ENCODE data around the gene SSRP1.

Gene SSRP1

DNA sequence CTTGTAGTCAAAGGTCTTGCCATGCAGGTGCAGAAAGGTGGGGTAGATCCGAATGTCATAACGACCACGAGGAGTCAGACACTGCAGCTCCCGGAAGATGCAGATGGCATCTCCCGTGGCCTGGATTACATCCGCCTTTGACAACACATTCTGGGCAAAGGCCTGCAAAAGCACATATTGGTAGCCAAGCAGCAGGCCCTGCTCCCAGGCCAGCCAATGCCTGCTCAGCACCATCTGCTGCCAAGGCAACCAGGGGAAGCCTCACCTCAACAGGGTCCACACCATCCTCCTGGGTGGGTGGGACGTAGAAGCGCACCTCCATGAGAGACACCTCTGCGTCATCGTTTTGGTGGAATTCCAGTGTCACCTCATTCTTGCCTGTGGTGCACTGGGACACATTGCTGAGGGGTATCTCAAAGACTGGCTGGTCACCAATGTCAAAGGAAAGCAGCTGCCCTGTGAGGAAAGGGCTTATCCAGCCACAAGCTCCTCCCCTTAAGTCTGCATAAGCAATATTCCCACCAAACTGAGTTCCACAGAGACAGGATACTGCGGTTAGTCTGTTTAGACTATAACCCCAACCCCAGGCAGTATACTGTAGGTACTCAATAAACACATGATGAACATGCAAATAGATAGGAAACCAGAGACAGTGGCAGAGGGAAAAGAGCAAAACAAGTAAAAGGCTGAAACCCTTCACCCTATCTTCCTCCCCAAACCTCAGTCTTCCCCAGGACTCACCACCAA, 2.8 kb downstream of the SSRP1 start:
- TF ChIP-seq FOXP2 (optimal IDR thresholded peaks at IDR 0.05; ENCODE audit: borderline replicate concordance, extremely low read depth, extremely low read length, insufficient read depth) (no peak), SIN3A (IDR thresholded peaks at IDR 0.05; ENCODE audit: borderline replicate concordance, insufficient read depth, low read length) (no peak), POLR2AphosphoS5 (IDR thresholded peaks at IDR 0.05; ENCODE audit: low read depth, low read length) (no peak), TAF1 (IDR thresholded peaks at IDR 0.05; ENCODE audit: borderline replicate concordance, insufficient read depth, low read length) (no peak)
- TF ChIP-seq, protein P1, sequence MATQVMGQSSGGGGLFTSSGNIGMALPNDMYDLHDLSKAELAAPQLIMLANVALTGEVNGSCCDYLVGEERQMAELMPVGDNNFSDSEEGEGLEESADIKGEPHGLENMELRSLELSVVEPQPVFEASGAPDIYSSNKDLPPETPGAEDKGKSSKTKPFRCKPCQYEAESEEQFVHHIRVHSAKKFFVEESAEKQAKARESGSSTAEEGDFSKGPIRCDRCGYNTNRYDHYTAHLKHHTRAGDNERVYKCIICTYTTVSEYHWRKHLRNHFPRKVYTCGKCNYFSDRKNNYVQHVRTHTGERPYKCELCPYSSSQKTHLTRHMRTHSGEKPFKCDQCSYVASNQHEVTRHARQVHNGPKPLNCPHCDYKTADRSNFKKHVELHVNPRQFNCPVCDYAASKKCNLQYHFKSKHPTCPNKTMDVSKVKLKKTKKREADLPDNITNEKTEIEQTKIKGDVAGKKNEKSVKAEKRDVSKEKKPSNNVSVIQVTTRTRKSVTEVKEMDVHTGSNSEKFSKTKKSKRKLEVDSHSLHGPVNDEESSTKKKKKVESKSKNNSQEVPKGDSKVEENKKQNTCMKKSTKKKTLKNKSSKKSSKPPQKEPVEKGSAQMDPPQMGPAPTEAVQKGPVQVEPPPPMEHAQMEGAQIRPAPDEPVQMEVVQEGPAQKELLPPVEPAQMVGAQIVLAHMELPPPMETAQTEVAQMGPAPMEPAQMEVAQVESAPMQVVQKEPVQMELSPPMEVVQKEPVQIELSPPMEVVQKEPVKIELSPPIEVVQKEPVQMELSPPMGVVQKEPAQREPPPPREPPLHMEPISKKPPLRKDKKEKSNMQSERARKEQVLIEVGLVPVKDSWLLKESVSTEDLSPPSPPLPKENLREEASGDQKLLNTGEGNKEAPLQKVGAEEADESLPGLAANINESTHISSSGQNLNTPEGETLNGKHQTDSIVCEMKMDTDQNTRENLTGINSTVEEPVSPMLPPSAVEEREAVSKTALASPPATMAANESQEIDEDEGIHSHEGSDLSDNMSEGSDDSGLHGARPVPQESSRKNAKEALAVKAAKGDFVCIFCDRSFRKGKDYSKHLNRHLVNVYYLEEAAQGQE (IDR thresholded peaks at IDR 0.05; ENCODE audit: insufficient read depth in 1 of 2, low read depth in 2 of 2, low read length in 2 of 2): no peak

DNA sequence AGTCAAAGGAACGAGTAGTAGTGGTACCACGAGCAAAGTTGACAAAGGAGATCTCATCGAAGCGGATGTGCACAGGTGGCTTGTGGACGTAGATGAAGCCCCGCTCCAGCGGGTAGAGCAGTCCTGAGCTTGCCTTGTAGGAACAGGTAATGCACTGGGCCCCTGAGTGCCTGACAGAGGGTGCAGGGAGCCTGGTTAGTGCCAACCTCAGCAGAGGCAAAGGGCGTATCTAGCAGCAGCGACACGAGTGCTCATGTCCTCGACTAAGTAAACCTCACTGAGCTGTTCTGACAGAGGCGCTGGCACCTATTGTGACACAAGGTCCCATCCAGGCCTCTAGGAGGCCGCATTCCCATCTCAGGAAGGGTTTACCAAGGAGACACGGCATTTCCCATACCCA, 4.0 kb downstream of the SSRP1 start:
- no peak for TF ChIP-seq SIN3A (IDR thresholded peaks at IDR 0.05; ENCODE audit: borderline replicate concordance, insufficient read depth, low read length)
- no peak for TF ChIP-seq FOXP2 (optimal IDR thresholded peaks at IDR 0.05; ENCODE audit: borderline replicate concordance, extremely low read depth, extremely low read length, insufficient read depth)
- TF ChIP-seq, protein P1 (IDR thresholded peaks at IDR 0.05; ENCODE audit: insufficient read depth in 1 of 2, low read depth in 2 of 2, low read length in 2 of 2): no peak
- no peak for TF ChIP-seq TAF1 (IDR thresholded peaks at IDR 0.05; ENCODE audit: borderline replicate concordance, insufficient read depth, low read length)
- no peak for TF ChIP-seq POLR2AphosphoS5 (IDR thresholded peaks at IDR 0.05; ENCODE audit: low read depth, low read length)

DNA sequence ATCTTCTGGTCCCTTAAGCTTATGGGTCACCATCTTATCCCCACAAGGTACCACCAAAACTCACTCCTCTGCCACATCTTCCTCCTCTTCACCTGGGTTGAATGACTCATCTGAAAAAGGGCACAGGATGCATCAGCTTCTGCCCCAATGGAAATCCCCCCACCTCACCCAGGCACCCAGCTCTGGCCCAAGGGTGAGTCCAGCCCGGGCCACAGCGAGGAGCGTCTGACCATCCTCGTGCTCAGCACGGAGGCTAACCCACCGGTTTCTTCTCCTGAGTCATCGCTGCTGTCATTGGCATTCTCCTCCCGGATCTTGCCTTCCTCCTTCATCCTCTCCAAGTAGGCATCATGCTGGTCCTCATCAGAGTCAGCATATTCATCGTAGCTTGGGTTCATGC, 5.7 kb downstream of the SSRP1 start:
- TF ChIP-seq FOXP2 (optimal IDR thresholded peaks at IDR 0.05; ENCODE audit: borderline replicate concordance, extremely low read depth, extremely low read length, insufficient read depth) (no peak), POLR2AphosphoS5 (IDR thresholded peaks at IDR 0.05; ENCODE audit: low read depth, low read length) (no peak), TAF1 (IDR thresholded peaks at IDR 0.05; ENCODE audit: borderline replicate concordance, insufficient read depth, low read length) (no peak), SIN3A (IDR thresholded peaks at IDR 0.05; ENCODE audit: borderline replicate concordance, insufficient read depth, low read length) (no peak)
- TF ChIP-seq, protein P1 (IDR thresholded peaks at IDR 0.05; ENCODE audit: insufficient read depth in 1 of 2, low read depth in 2 of 2, low read length in 2 of 2): no peak

DNA sequence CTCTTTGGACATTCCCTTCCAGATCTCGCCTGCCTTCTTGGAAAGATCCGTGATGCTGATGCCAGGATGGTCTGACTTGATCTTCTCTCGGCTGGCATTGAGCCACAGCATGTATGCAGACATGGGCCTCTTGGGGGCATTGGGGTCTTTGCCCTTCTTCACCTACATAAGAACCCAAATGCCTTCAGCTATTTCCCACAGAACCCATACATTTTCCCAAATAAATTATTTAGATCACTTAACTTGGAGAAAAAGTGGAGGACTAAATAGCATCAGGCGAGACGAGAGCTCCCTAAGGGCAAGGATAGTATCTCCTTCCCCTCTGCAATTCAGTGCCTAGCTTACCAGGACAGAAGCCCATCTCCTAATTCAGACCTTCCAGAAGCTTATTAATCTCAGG, 8.0 kb downstream of the SSRP1 start:
- no peak for TF ChIP-seq TAF1 (IDR thresholded peaks at IDR 0.05; ENCODE audit: borderline replicate concordance, insufficient read depth, low read length)
- TF ChIP-seq FOXP2 (optimal IDR thresholded peaks at IDR 0.05; ENCODE audit: borderline replicate concordance, extremely low read depth, extremely low read length, insufficient read depth): no peak
- TF ChIP-seq, protein P1 (IDR thresholded peaks at IDR 0.05; ENCODE audit: insufficient read depth in 1 of 2, low read depth in 2 of 2, low read length in 2 of 2): no peak
- no peak for TF ChIP-seq POLR2AphosphoS5 (IDR thresholded peaks at IDR 0.05; ENCODE audit: low read depth, low read length)
- TF ChIP-seq SIN3A (IDR thresholded peaks at IDR 0.05; ENCODE audit: borderline replicate concordance, insufficient read depth, low read length): no peak

Data from PFSK-1 (cell line).